ENCODE measurements around the gene CADM2.

- no peak for TF ChIP-seq CTCF (IDR thresholded peaks at IDR 0.05; ENCODE audit: low read depth, low read length, poor library complexity, severe bottlenecking)
- TF ChIP-seq EZH2phosphoT487 (IDR thresholded peaks at IDR 0.05; ENCODE audit: borderline replicate concordance, low read length): no peak
Measured at GRCh38 chr3:85783291-85783690, 824.5 kb downstream of the CADM2 start.

All from DOHH2 (cell line).